Astrocyte of the spinal cord (primary cell): Measurements from ENCODE around the gene CAPN2.

ENCODE experiments used
- DNase-seq: peaks from one replicate; pipeline ENCODE4 v3.0.0; 2011; ENCODE audit warnings: low read depth, low spot score
- H3K4me3 ChIP-seq: 2 replicates; pipeline ENCODE4 v1.5.1; 2011; ENCODE audit warnings: low read depth, mild to moderate bottlenecking, low read length, moderate library complexity
- CTCF ChIP-seq: IDR thresholded peaks from 2 replicates; pipeline ENCODE4 v1.5.1; 2012; ENCODE audit warnings: low read depth, mild to moderate bottlenecking, low read length, inconsistent platforms
- in situ Hi-C: cut with HindIII; loops from 2 replicates; pipeline ENCODE4 v1.10.0; 2017; ENCODE audit warnings: low sequenced_read_pairs

Gene CAPN2

DNA sequence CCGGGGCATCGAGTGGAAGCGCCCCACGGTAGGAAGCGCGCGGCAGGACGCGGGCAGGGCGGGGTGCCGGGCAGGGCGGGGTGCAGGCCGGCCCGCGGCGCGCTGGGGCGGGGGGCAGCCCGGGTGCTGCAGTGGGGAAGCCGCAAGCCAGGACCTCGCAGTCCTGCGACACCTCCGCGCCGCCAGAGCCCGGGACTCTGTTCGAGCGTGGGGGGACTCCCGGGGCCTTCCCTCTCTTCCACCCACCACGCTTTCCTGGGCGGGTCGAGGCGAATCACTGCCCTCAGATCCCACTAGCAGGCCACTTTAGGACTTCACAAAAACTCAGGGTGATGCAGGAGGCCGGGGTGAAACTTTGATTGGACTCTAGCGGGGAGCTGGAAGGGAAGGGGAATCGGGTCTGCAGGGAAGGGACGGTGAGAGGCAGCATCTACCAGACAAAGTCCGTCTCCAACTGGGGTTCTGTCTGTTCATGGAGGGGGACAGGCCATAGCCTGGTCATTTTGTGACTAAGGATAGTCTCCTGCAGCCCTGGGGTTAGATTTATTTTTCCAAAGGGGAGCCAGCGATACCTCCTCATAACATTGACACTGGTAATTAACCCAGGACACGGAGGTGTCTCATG, 623 bp downstream of the CAPN2 start:
- H3K4me3 ChIP-seq = peak overlapping the region; percentile 89
- in situ Hi-C loops = no loop called here
- TF ChIP-seq CTCF = no peak
- no peak for DNase-seq

GRCh38 chr1:223713546-223714420, 1.4 kb downstream of the CAPN2 start:
- TF ChIP-seq CTCF = no peak
- H3K4me3 ChIP-seq = peak overlapping the region; percentile 89
- DNase-seq = no peak
- in situ Hi-C loops = no loop called here

DNA sequence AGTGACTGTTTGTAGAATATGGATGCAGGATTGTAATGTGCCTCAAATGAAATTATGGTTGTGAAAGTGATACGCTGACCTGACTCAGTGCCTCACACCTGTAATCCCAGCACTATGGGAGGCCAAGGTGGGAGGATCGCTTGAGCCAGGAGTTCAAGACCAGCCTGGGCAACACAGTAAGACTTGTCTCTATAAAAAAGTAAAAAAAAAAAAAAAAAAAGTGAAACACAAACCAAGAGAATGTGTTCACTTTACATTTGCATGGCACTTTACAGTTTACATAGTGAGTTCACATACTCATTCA, 2.0 kb downstream of the CAPN2 start:
- in situ Hi-C loops = no loop called here
- no peak for TF ChIP-seq CTCF
- peak overlapping the region; percentile 89 for H3K4me3 ChIP-seq
- DNase-seq = no peak

- in situ Hi-C loops = no loop called here
- TF ChIP-seq CTCF = peak; percentile 3
- peak overlapping the region; percentile 89 for H3K4me3 ChIP-seq
- DNase-seq = peak; percentile 83
Measured at GRCh38 chr1:223714849-223715603, 2.7 kb downstream of the CAPN2 start.

DNA sequence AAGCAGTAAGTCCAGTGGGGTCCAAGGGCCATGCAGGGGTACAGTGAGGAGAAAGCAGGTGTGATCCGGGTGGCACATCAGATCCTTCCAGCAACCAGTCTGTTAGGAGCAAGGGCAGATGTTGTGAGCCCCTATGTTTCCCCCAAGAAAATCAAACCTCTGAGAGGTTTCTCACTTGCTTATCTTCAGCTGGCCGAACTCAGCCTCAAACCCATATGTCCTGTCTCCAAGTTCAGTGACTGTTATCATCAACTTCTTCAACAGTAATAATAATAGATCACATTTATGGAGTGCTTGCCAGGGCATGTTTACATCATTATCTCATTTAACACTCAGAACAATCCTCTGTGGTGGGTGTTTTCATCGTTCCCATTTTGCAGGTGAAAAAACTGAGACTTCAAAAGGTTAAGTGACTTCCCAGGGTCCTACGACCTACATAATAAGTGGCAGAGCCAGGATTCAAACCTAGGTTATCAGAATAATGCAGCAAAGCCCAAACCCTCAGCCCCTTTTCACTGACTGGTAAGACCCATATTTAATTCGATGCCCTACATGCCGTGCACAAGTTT, 3.3 kb downstream of the CAPN2 start:
- in situ Hi-C loops = no loop called here
- peak overlapping the region; percentile 89 for H3K4me3 ChIP-seq
- no peak for DNase-seq
- TF ChIP-seq CTCF = no peak

DNA sequence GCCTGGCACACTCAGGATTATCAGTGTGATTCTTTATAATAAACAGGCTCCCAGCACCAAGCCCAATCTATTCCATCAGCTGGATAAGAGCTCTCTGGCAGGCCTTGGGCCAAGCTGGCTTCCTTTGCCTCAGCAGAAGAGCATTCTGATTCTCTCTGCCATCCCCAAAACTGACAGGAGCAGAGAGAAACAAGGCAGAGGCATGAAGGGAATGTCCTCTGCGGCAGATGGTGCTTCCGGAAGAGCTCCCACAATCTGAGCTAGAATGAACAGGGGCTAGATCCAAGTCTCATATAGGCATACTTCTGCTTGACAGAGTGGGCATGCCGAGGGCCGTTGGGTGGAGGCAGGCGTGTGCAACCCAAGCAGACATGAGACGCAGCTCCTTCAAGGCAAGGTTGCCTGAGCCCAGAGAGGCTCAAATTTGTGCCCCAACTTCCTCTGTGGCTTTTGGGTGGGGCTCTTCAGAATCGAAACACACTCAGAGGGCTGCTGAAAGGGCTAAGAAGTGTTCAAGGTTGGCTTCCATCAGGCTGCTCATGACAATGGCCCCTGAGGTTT, 4.0 kb downstream of the CAPN2 start:
- no peak for TF ChIP-seq CTCF
- no peak overlapping the region for H3K4me3 ChIP-seq
- in situ Hi-C loops = no loop called here
- no peak for DNase-seq
